ENCODE measurements around the gene DDX42. TPM values are rescaled to one million over a fixed set of nuclear protein-coding genes. Genes with fewer than 3 reads are reported as not detected.

DDX42 gene
- total and polyA plus RNA-seq, 2 of the 13 experiments (the other 11 are each of a cell fraction or from before 2014, with no cell fraction given), result 87.2 to 92.9 TPM

- TF ChIP-seq HNF1A (IDR thresholded peaks at IDR 0.05; ENCODE audit: low read depth) (no peak), HNF1A (CRISPR knock-in tag; IDR thresholded peaks at IDR 0.05; ENCODE audit: borderline replicate concordance) (no peak), KLF11 (CRISPR knock-in tag; IDR thresholded peaks at IDR 0.05) (0 out of 2 replicates have a peak, but pooled peaks have one; percentile 12)
These were observed 12.1 kb downstream of the DDX42 start (continued) for GRCh38 chr17:63786117-63786516.

GRCh38 chr17:63786971-63787711, 13.2 kb downstream of the DDX42 start:
- Histone ChIP-seq H3K9me3 (ENCODE audit: low read length) (no peaks in the 10 kb centered on the region), H4K20me1 (ENCODE audit: insufficient read depth, low read length) (peaks cover 26% of the 10 kb centered on the region), H3K4me1 (ENCODE audit: insufficient read depth, low read length) (peaks cover 47% of the 10 kb centered on the region), H3K9ac (ENCODE audit: insufficient read depth, low read depth, low read length) (no peak overlapping the region), H3K27ac (ENCODE audit: extremely low read length, insufficient read depth, low read length) (peak overlapping the region; percentile 52), H3K27me3 (ENCODE audit: control insufficient read depth in 1 of 2, insufficient read depth in 2 of 2, low read length in 2 of 2) (no peaks in the 10 kb centered on the region), H3K4me2 (ENCODE audit: low read depth, low read length) (no peak overlapping the region), H3K79me2 (ENCODE audit: insufficient read depth, low read length) (peaks cover 54% of the 10 kb centered on the region), H2AFZ (ENCODE audit: low read length) (no peak overlapping the region), H3K36me3 (replicated peaks in 1 of 2; ENCODE audit: control insufficient read depth in 1 of 2, insufficient read depth in 2 of 2, low read length in 2 of 2) (peaks cover 23 to 73% of the 10 kb centered on the region in 2 experiments), H3K4me3 (replicated peaks in 1 of 3; ENCODE audit: insufficient read depth in 1 of 3, low read depth in 2 of 3, low read length in 3 of 3) (no peak overlapping the region)
- CTCF ChIA-PET (ENCODE audit: low intra/inter-chr PET ratio, low total read pairs), result no interaction called here
- WGBS (ENCODE audit: low lambda C conversion rate), result over 99% methylated on average over 13 of the region's 13 CpGs
- FAIRE-seq (no peak), DNase-seq (ENCODE audit: low spot score) (no peak), ATAC-seq (no peak)
- intact Hi-C loops (cut with micrococcal nuclease; ENCODE audit: unreplicated experiment), result no loop called here
- BruUV-seq (replicated peaks), result no TSS peak
- in situ Hi-C loops (cut with HindIII; ENCODE audit: extremely low pct_ligation_motif_present, low pct_unique_long_range_greater_than_20kb), result no loop called here
- POLR2A ChIA-PET, result interaction anchor here (0.7 to 8.5 kb wide), 2 partner anchors 13 to 39 kb away, joined by 4 to 72 read pairs; partner anchors contain the start of genes CCDC47 and DDX42
- TF ChIP-seq CEBPB (IDR thresholded peaks at IDR 0.05; ENCODE audit: borderline replicate concordance, low read depth, low read length) (no peak), ZBTB44 (CRISPR knock-in tag; IDR thresholded peaks at IDR 0.05) (no peak), POGK (CRISPR knock-in tag; conservative IDR thresholded peaks at IDR 0.05) (no peak), ZNF414 (CRISPR knock-in tag; IDR thresholded peaks at IDR 0.05) (no peak), ZNF670 (CRISPR knock-in tag; IDR thresholded peaks at IDR 0.05; ENCODE audit: borderline replicate concordance) (no peak), LRRFIP1 (CRISPR knock-in tag; conservative IDR thresholded peaks at IDR 0.05) (no peak), ZNF878 (CRISPR knock-in tag; IDR thresholded peaks at IDR 0.05) (no peak)
